Measurements from ENCODE around the gene BTBD1. TPM values are rescaled to one million over a fixed set of nuclear protein-coding genes. Genes with fewer than 3 reads are reported as not detected.

BTBD1 gene
- total RNA-seq, 6 donors from 2014 or later, result 39.4 to 84.2 (median 57.4) TPM

DNA sequence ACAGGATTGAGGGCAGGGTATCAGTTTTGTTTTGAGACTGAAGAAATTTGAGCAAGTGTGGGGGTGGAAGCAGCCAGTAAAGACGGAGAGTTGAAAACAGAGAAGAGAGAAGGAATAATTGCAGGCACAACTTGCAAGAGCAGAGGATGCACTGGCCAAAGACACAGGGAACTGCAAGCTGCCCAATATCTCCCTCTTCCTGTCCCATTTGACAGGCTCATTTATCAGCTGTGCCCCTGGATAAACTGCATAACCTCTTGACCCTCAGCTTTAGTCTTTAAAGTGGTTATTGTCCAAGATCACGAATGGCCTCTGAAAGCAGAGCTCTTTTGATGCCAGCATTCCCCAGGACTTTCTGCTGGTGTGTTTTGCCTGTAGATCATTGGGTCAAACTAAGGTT is 86.1 kb downstream of the BTBD1 start:
- H3K4me1 ChIP-seq, result peaks cover 5 to 8% (median 6%) of the 10 kb centered on the region in 4 donors
- H3K27me3 ChIP-seq, result no peaks in the 10 kb centered on the region
- no peak for DNase-seq
- ATAC-seq (ENCODE audit: low FRiP score in 2 of 2), result no peak
- no peaks in the 10 kb centered on the region for H3K36me3 ChIP-seq
- no peak for TF ChIP-seq POLR2A (IDR thresholded peaks at IDR 0.05)
- TF ChIP-seq EP300 (IDR thresholded peaks at IDR 0.05), result no peak
- TF ChIP-seq POLR2AphosphoS5 (IDR thresholded peaks at IDR 0.05), result no peak
- TF ChIP-seq, protein P1, sequence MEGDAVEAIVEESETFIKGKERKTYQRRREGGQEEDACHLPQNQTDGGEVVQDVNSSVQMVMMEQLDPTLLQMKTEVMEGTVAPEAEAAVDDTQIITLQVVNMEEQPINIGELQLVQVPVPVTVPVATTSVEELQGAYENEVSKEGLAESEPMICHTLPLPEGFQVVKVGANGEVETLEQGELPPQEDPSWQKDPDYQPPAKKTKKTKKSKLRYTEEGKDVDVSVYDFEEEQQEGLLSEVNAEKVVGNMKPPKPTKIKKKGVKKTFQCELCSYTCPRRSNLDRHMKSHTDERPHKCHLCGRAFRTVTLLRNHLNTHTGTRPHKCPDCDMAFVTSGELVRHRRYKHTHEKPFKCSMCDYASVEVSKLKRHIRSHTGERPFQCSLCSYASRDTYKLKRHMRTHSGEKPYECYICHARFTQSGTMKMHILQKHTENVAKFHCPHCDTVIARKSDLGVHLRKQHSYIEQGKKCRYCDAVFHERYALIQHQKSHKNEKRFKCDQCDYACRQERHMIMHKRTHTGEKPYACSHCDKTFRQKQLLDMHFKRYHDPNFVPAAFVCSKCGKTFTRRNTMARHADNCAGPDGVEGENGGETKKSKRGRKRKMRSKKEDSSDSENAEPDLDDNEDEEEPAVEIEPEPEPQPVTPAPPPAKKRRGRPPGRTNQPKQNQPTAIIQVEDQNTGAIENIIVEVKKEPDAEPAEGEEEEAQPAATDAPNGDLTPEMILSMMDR (IDR thresholded peaks at IDR 0.05), result no peak
- no peak overlapping the region for H3K4me3 ChIP-seq
- no peak overlapping the region for H3K27ac ChIP-seq
- no peaks in the 10 kb centered on the region for H3K9me3 ChIP-seq
- WGBS, 2 donors, result 39 to 47% methylated on average over 2 of the region's 2 CpGs

DNA sequence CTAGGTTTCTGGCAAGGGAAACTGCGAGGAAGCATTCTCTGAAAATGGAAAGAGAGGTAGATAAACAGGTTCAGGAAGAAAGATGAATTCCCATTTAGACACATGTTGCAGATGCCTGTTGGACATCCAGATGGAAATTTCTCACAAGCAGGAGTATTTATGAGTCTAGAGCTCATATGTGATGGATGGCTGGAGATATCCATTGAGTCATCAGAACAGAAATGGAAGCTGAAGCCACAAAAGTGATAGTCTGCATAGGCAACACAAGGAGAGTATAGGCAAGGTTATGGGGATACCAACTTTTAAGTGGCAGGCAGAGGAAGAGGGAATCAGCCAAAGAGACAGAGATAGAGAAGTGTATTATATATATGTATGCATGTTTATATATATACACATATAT is 87.3 kb downstream of the BTBD1 start:
- H3K4me3 ChIP-seq, result no peak overlapping the region
- WGBS, 2 donors, result 88 to 92% methylated on average over 1 of the region's 1 CpG
- H3K27ac ChIP-seq, result no peak overlapping the region
- no peaks in the 10 kb centered on the region for H3K27me3 ChIP-seq
- DNase-seq, result no peak
- no peak for TF ChIP-seq POLR2A (IDR thresholded peaks at IDR 0.05)
- TF ChIP-seq, protein P1 (IDR thresholded peaks at IDR 0.05), result no peak
- no peaks in the 10 kb centered on the region for H3K4me1 ChIP-seq
- no peaks in the 10 kb centered on the region for H3K9me3 ChIP-seq
- ATAC-seq (ENCODE audit: low FRiP score in 2 of 2), result no peak
- H3K36me3 ChIP-seq, result no peaks in the 10 kb centered on the region

DNA sequence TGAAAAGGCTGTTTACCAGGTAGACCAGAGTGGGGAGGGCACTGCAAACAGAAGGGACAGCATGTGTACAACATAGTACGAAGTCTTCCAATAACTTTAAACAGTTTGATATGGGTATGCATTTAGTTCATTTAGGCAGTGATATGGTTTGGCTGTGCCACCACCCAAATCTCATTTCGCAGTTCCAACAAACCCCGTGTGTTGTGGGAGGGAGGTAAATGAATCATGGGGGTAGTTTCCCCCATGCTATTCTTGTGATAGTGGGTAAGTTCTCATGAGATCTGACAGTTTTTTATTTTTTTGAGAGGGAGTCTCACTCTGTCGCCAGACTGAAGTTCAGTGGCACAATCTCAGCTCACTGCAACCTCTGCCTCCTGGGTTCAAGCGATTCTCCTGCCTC is 88.6 kb downstream of the BTBD1 start:
- WGBS, 2 donors, result 94 to 96% methylated on average over 5 of the region's 5 CpGs
- Histone ChIP-seq H3K4me1 (no peaks in the 10 kb centered on the region), H3K27ac (no peak overlapping the region), H3K36me3 (no peaks in the 10 kb centered on the region), H3K9me3 (no peaks in the 10 kb centered on the region), H3K27me3 (no peaks in the 10 kb centered on the region), H3K4me3 (no peak overlapping the region)
- ATAC-seq (ENCODE audit: low FRiP score in 2 of 2), result no peak
- TF ChIP-seq POLR2AphosphoS5 (IDR thresholded peaks at IDR 0.05) (no peak), POLR2A (IDR thresholded peaks at IDR 0.05) (no peak), EP300 (IDR thresholded peaks at IDR 0.05) (no peak)
- TF ChIP-seq, protein P1 (IDR thresholded peaks at IDR 0.05), result no peak
- DNase-seq, result no peak

DNA sequence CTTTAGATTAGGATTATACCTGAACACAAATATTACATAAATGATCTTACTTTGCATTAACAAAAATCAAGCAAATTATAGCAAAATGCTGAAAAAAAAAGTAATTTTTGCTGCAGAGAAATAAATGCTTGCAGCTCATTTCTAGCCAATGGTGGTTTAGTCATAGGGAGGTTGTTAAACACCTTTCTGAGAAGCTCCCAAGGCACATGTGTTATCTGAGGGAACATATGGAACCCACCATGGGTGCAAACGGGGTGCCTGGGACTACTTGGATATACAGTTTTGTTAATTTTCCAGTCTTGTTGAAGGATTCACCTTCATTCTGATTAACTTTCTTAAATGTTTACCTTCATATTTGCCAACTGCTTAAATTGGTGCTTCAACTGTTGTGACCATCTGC is 90.0 kb downstream of the BTBD1 start:
- no peaks in the 10 kb centered on the region for H3K4me1 ChIP-seq
- TF ChIP-seq EP300 (IDR thresholded peaks at IDR 0.05) (no peak), POLR2AphosphoS5 (IDR thresholded peaks at IDR 0.05) (no peak)
- H3K27me3 ChIP-seq, result no peaks in the 10 kb centered on the region
- no peak overlapping the region for H3K4me3 ChIP-seq
- H3K36me3 ChIP-seq, result no peaks in the 10 kb centered on the region
- no peak overlapping the region for H3K27ac ChIP-seq
- ATAC-seq (ENCODE audit: low FRiP score in 2 of 2) (no peak), DNase-seq (no peak)
- WGBS, 2 donors, result 81 to 100% methylated on average over 1 of the region's 1 CpG
- H3K9me3 ChIP-seq, result no peaks in the 10 kb centered on the region

DNA sequence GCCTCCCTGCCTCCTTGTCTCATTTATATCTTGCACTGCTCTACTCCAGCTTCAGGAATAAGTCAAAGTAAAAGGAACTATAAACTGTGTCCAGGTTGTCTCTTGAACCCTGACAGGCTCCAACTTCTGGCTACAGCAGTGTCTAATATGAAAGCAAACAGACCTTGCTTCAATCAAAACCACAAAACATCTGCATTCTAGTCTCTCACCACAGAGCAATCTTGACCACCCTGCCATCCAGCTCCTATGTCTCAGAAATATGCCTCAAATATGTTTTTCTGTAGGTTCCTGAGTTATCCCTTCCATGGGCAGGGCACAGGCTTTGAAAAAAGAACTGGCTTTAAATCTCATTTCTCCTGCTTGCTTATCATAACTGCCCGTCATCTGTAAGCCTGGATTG is 94.1 kb downstream of the BTBD1 start:
- Histone ChIP-seq H3K4me3 (no peak overlapping the region), H3K36me3 (no peaks in the 10 kb centered on the region), H3K27ac (no peak overlapping the region), H3K27me3 (no peaks in the 10 kb centered on the region), H3K9me3 (no peaks in the 10 kb centered on the region), H3K4me1 (no peaks in the 10 kb centered on the region)
- DNase-seq (no peak), ATAC-seq (ENCODE audit: low FRiP score in 2 of 2) (no peak)
- 84 to 94% methylated on average over 1 of the region's 1 CpG for WGBS, 2 donors
- TF ChIP-seq POLR2AphosphoS5 (IDR thresholded peaks at IDR 0.05) (no peak), EP300 (IDR thresholded peaks at IDR 0.05) (no peak), POLR2A (IDR thresholded peaks at IDR 0.05) (no peak)
- TF ChIP-seq, protein P1 (IDR thresholded peaks at IDR 0.05), result no peak

Data from upper lobe of left lung (tissue), 6 donors.